Keratinocyte (primary cell): Measurements from ENCODE around the gene PPP1R37.

Source experiments
- CTCF ChIP-seq, 3 experiments: IDR thresholded peaks in 1 of 3; conservative IDR thresholded peaks in 1 of 3; optimal IDR thresholded peaks in 1 of 3; 2 replicates in 2 of 3; 3 replicates in 1 of 3; pipeline versions ENCODE3 to v1.5.1; 2011; ENCODE audit warnings: low read length in 3 of 3, mild to moderate bottlenecking in 3 of 3, moderate library complexity in 2 of 3, control low read depth in 1 of 3, inconsistent platforms in 1 of 3; ENCODE audit not compliant: insufficient read depth in 2 of 3; ENCODE audit errors: extremely low read depth in 1 of 3
- EZH2 ChIP-seq: IDR thresholded peaks from one replicate; pipeline ENCODE4 v1.6.1; 2012; ENCODE audit warnings: inconsistent platforms, mild to moderate bottlenecking, low read length, moderate library complexity

DNA sequence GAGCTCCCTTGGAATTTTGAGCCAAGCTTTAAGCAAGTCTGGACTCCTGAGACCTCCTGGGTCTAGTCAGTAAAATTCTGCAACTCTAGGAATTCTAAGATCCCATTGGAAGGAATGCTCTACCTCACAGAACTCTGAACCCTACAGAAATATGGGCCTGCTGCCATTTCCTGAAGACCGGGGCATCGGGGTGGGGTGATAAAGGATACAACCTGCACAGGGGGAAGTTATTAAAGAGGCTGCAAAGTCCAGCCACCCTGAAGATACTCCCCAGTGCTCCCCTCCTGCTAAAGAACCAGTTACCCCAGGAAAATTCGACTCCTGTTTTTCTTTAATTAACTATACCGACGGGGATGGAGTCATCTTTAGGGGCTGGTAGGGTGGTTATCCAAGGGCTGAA is 2.4 kb upstream of the PPP1R37 start:
- TF ChIP-seq CTCF (optimal IDR thresholded peaks at IDR 0.05 in 1 of 3, IDR thresholded peaks at IDR 0.05 in 1 of 3, conservative IDR thresholded peaks at IDR 0.05 in 1 of 3; ENCODE audit: extremely low read depth in 1 of 3, insufficient read depth in 2 of 3, low read length in 3 of 3) (no peak), EZH2 (no peak)
